A549 (cell line): ENCODE measurements around the gene SYCP3. TPM values are rescaled to one million over a fixed set of nuclear protein-coding genes. Genes with fewer than 3 reads are reported as not detected.

ENCODE experiments used
- ATAC-seq, 2 experiments: fragments of 200-7000 bp in 1 of 2; fragments of >200 bp in 1 of 2; cut with Nextera tagmentation in 1 of 2; cut with Tn5 transposase in 1 of 2; 3 replicates each; pipeline versions ENCODE4 v1.8.0 to v1.9.1; 2018 to 2020; ENCODE audit warnings: mild to moderate bottlenecking in 1 of 2, moderate library complexity in 1 of 2
- CTCF ChIA-PET: fragments of 300-600 bp; sonication (Branson Sonifier 250); formaldehyde crosslinking; extraction: SDS; loops from one replicate; lab custom pipeline; 2021; ENCODE audit warnings: antibody characterized with exemption, inconsistent platforms; lab: Yijun Ruan, JAX
- POLR2A ChIA-PET: fragments of 350-600 bp; formaldehyde crosslinking; extraction: SDS; loops from one replicate; lab custom pipeline; 2021; ENCODE audit warnings: antibody characterized with exemption, inconsistent platforms; lab: Yijun Ruan, JAX
- DNase-seq, 2 experiments: peaks; one replicate each; pipeline versions ENCODE4 v3.0.0 to v3.0.0-alpha.2; 2011 to 2016; ENCODE audit warnings: low read depth in 1 of 2, low spot score in 1 of 2
- FAIRE-seq: peaks from 2 replicates; lab custom pipeline; 2011; peaks lifted over from hg19 to GRCh38; lab: Jason Lieb, UNC
- H3K27ac ChIP-seq, 2 experiments: fragments of >200 bp; sonication (Bioruptor Twin); formaldehyde crosslinking; 3 replicates each; pipeline ENCODE4 v1.5.1; 2016 to 2017
- H3K4me1 ChIP-seq: fragments of >200 bp; sonication (Bioruptor Twin); formaldehyde crosslinking; 3 replicates; pipeline ENCODE4 v1.6.1; 2016
- H3K4me2 ChIP-seq: fragments of >200 bp; sonication (Bioruptor Twin); formaldehyde crosslinking; 3 replicates; pipeline ENCODE4 v1.6.1; 2016
- H3K4me3 ChIP-seq: fragments of >200 bp; sonication (Bioruptor Twin); formaldehyde crosslinking; 3 replicates; pipeline ENCODE4 v1.5.1; 2016
- H3K9me3 ChIP-seq: fragments of >200 bp; sonication (Bioruptor Twin); formaldehyde crosslinking; 3 replicates; pipeline ENCODE4 v1.6.1; 2016
- BCL3 ChIP-seq: fragments of >200 bp; sonication (Bioruptor Twin); formaldehyde crosslinking; IDR thresholded peaks from 3 replicates; pipeline ENCODE4 v1.6.1; 2016
- CBX8 ChIP-seq: fragments of 200-600 bp; sonication (generic); IDR thresholded peaks from 2 replicates; pipeline ENCODE4 v1.6.1; 2016
- CTCF ChIP-seq: fragments of >200 bp; sonication (Bioruptor Twin); formaldehyde crosslinking; IDR thresholded peaks from 3 replicates; pipeline ENCODE4 v1.5.1; 2016
- EHF ChIP-seq: fragments of 250-450 bp; sonication (Bioruptor Pico); IDR thresholded peaks from 2 replicates; pipeline ENCODE4 v1.5.0; 2020; ENCODE audit warnings: mild to moderate bottlenecking
- EHMT2 ChIP-seq: fragments of 200-600 bp; sonication (generic); IDR thresholded peaks from 2 replicates; pipeline ENCODE4 v1.6.1; 2016; ENCODE audit warnings: antibody characterized with exemption, low read depth, mild to moderate bottlenecking, moderate library complexity
- EP300 ChIP-seq, 2 experiments: fragments of >200 bp; sonication (Bioruptor Twin); formaldehyde crosslinking; IDR thresholded peaks; 2 replicates in 1 of 2; 3 replicates in 1 of 2; pipeline ENCODE4 v1.6.1; 2016 to 2017
- FOSB ChIP-seq: fragments of 250-450 bp; sonication (Bioruptor Pico); IDR thresholded peaks from 2 replicates; pipeline ENCODE4 v1.5.0; 2020; ENCODE audit warnings: mild to moderate bottlenecking, moderate library complexity
- FOXS1 ChIP-seq: fragments of 250-450 bp; sonication (Bioruptor Pico); IDR thresholded peaks from 2 replicates; pipeline ENCODE4 v1.5.0; 2020; ENCODE audit warnings: mild to moderate bottlenecking, moderate library complexity
- HDAC2 ChIP-seq: fragments of 200-600 bp; sonication (generic); IDR thresholded peaks from 2 replicates; pipeline ENCODE4 v1.6.1; 2016
- HMGXB4 ChIP-seq: fragments of 250-450 bp; sonication (Bioruptor Pico); IDR thresholded peaks from 2 replicates; pipeline ENCODE4 v1.5.0; 2021; ENCODE audit warnings: mild to moderate bottlenecking, moderate library complexity, borderline replicate concordance
- JUN ChIP-seq, 2 experiments: fragments of >200 bp; sonication (Bioruptor Twin); formaldehyde crosslinking; IDR thresholded peaks; 2 replicates in 1 of 2; 3 replicates in 1 of 2; pipeline ENCODE4 v1.6.1; 2016 to 2017
- JUNB ChIP-seq: fragments of >200 bp; sonication (Bioruptor Twin); formaldehyde crosslinking; IDR thresholded peaks from 2 replicates; pipeline ENCODE4 v1.6.1; 2016
- MAX ChIP-seq: IDR thresholded peaks from 2 replicates; pipeline ENCODE4 v1.6.1; 2012
- MAZ ChIP-seq: fragments of 150-350 bp; IDR thresholded peaks from 2 replicates; pipeline ENCODE4 v1.6.1; 2014; ENCODE audit warnings: antibody characterized with exemption, low read depth, low read length, borderline replicate concordance
- NFE2L2 ChIP-seq: fragments of 150-350 bp; conservative IDR thresholded peaks from 2 replicates; pipeline ENCODE4 v1.6.1; 2014; ENCODE audit warnings: low read length
- NR3C1 ChIP-seq: fragments of >200 bp; sonication (Bioruptor Twin); formaldehyde crosslinking; IDR thresholded peaks from 3 replicates; pipeline ENCODE4 v1.6.1; 2017
- PBX3 ChIP-seq: IDR thresholded peaks from 2 replicates; pipeline ENCODE4 v1.6.1; 2012
- PHF8 ChIP-seq: fragments of 200-600 bp; sonication (generic); IDR thresholded peaks from 2 replicates; pipeline ENCODE4 v1.6.1; 2016; ENCODE audit warnings: low read depth, mild to moderate bottlenecking, antibody characterized with exemption, moderate library complexity, borderline replicate concordance
- RNF2 ChIP-seq: fragments of 200-600 bp; sonication (generic); IDR thresholded peaks from 2 replicates; pipeline ENCODE4 v1.6.1; 2016; ENCODE audit warnings: low read depth, mild to moderate bottlenecking, antibody characterized with exemption, moderate library complexity, borderline replicate concordance
- ZFP36 ChIP-seq: fragments of 450-650 bp; IDR thresholded peaks from 2 replicates; pipeline ENCODE4 v1.6.1; 2014; ENCODE audit warnings: borderline replicate concordance; ENCODE audit not compliant: partially characterized antibody
- WGBS: methylation state at CpG from one replicate; pipeline ENCODE4 v1.1.6; 2017; ENCODE audit errors: missing lambda C conversion rate; 5-methylcytosine and 5-hydroxymethylcytosine counted together
- polyA plus RNA-seq, 4 experiments: library from polyadenylated mRNA; depleted of rRNA in 3 of 4; stranded (reverse); fragments of >200 nt; fragmentation: RNase III in 1 of 4; extraction: RNeasy Plus Mini Kit Qiagen cat#74134 plus additional on column Dnase treatment in 1 of 4; gene quantifications; 2 replicates in 3 of 4; 3 replicates in 1 of 4; pipeline ENCODE4 v1.2.3, GENCODE V29; 2011 to 2017

SYCP3 gene
- polyA plus RNA-seq, 2 of the 4 experiments (the other 2 are of a cell fraction): 0.14 to 0.27 TPM

- ATAC-seq (peak; percentile 42 to 70; a peak in 4 of 6 replicates), FAIRE-seq (no peak), DNase-seq (peak in 1 of 2 experiments; percentile 54)
- Histone ChIP-seq H3K4me3 (peak overlapping the region; percentile 87), H3K27ac (peak overlapping the region; percentile 77 to 97; a peak in 4 of 6 replicates), H3K4me2 (peak overlapping the region; percentile 84), H3K9me3 (no peaks in the 10 kb centered on the region), H3K4me1 (peaks cover 20% of the 10 kb centered on the region)
- TF ChIP-seq CTCF (peak; percentile 41; the same call in 2 of the 3 replicates), FOXS1 (no peak)
- CTCF ChIA-PET: interaction anchor here (0.8 to 1.5 kb wide), 4 partner anchors 9 to 70 kb away, joined by 3 to 4 read pairs (median 3); no protein-coding TSS in a partner anchor
- POLR2A ChIA-PET: no interaction called here
- WGBS: 74% methylated on average over 12 of the region's 12 CpGs
Measured at GRCh38 chr12:101698800-101699347, 40.4 kb downstream of the SYCP3 start.

GRCh38 chr12:101697930-101698799 is 41.1 kb downstream of the SYCP3 start:
- ChIA-PET CTCF (interaction anchor here (0.8 to 0.9 kb wide), 3 partner anchors 10 to 251 kb away, joined by 3 to 4 read pairs (median 3); no protein-coding TSS in a partner anchor), POLR2A (no interaction called here)
- WGBS: under 1% methylated on average over 45 of the region's 67 CpGs
- peak; percentile 37 to 46 for DNase-seq
- ATAC-seq: peak; percentile 73 to 78
- no peak for FAIRE-seq
- Histone ChIP-seq H3K9me3 (no peaks in the 10 kb centered on the region), H3K4me1 (peaks cover 20% of the 10 kb centered on the region), H3K27ac (peak overlapping the region; percentile 77 to 97), H3K4me2 (peak overlapping the region; percentile 84), H3K4me3 (peak overlapping the region; percentile 87)
- no peak for TF ChIP-seq EHF
- peak in 1 of 2 experiments; percentile 17; a peak in 1 of 5 replicates for TF ChIP-seq JUN (IDR thresholded peaks at IDR 0.05)
- peak; percentile 53; the same call in 1 of the 2 replicates for TF ChIP-seq MAX
- no peak for TF ChIP-seq JUNB
- no peak for TF ChIP-seq NR3C1
- TF ChIP-seq EP300 (IDR thresholded peaks at IDR 0.05): no peak
- TF ChIP-seq PHF8: peak; percentile 54; the same call in 1 of the 2 replicates
- no peak for TF ChIP-seq FOSB (CRISPR knock-in tag)
- TF ChIP-seq NFE2L2: no peak
- TF ChIP-seq EHMT2: no peak
- no peak for TF ChIP-seq CBX8
- TF ChIP-seq HMGXB4 (CRISPR knock-in tag): no peak

GRCh38 chr12:101697197-101697929 is 41.9 kb downstream of the SYCP3 start, which contains the start of gene CHPT1:
CHPT1 (plus strand) TSS chr12:101697640; CDS start chr12:101697862, 222 bp downstream.
- Histone ChIP-seq H3K4me1 (peaks cover 20% of the 10 kb centered on the region), H3K4me3 (peak within 1 kb of the TSS; percentile 87), H3K4me2 (peak within 1 kb of the TSS; percentile 84), H3K27ac (peak within 1 kb of the TSS; percentile 77 to 97), H3K9me3 (no peaks in the 10 kb centered on the region)
- POLR2A ChIA-PET: interaction anchor here (0.6 kb wide), 1 partner anchor 171 kb away, joined by 7 read pairs; no protein-coding TSS in a partner anchor
- CTCF ChIA-PET: interaction anchor here (0.9 kb wide), 1 partner anchor 250 kb away, joined by 3 read pairs; no protein-coding TSS in a partner anchor
- DNase-seq (peak; percentile 55 to 58), ATAC-seq (peak; percentile 77 to 85), FAIRE-seq (no peak)
- WGBS: under 1% methylated on average over 20 of the region's 80 CpGs
- TF ChIP-seq BCL3: 0 out of 3 replicates have a peak, but pooled peaks have one; percentile 21
- no peak for TF ChIP-seq HDAC2
- TF ChIP-seq CTCF: no peak
- no peak for TF ChIP-seq MAZ
- TF ChIP-seq RNF2: no peak
- no peak for TF ChIP-seq ZFP36
- TF ChIP-seq PBX3: no peak
- TF ChIP-seq MAX: peak; percentile 46
